ENCODE measurements around the gene RFC2. TPM values are rescaled to one million over a fixed set of nuclear protein-coding genes. Genes with fewer than 3 reads are reported as not detected.
"Not testable (repeated sequence)": the region's sequence is repeated elsewhere in the genome, so short reads cannot be mapped to it uniquely, and the experiment has no call there.

RFC2 gene
- polyA plus RNA-seq, 1 experiment: 22.1 TPM

GRCh38 chr7:74207586-74207985 is 46.6 kb downstream of the RFC2 start:
- H3K4me3 ChIP-seq (ENCODE audit: low read depth, low read length): no peak overlapping the region
- no peak for DNase-seq (ENCODE audit: low read depth)
- no peaks in the 10 kb centered on the region for H3K27me3 ChIP-seq (ENCODE audit: control insufficient read depth, insufficient read depth, low read length)
- CTCF ChIA-PET: interaction anchor here (0.8 to 12.9 kb wide), 7 partner anchors 10 to 342 kb away, joined by 3 to 416 read pairs (median 10); no protein-coding TSS in a partner anchor
- POLR2A ChIA-PET: no interaction called here
- TF ChIP-seq, protein P1, sequence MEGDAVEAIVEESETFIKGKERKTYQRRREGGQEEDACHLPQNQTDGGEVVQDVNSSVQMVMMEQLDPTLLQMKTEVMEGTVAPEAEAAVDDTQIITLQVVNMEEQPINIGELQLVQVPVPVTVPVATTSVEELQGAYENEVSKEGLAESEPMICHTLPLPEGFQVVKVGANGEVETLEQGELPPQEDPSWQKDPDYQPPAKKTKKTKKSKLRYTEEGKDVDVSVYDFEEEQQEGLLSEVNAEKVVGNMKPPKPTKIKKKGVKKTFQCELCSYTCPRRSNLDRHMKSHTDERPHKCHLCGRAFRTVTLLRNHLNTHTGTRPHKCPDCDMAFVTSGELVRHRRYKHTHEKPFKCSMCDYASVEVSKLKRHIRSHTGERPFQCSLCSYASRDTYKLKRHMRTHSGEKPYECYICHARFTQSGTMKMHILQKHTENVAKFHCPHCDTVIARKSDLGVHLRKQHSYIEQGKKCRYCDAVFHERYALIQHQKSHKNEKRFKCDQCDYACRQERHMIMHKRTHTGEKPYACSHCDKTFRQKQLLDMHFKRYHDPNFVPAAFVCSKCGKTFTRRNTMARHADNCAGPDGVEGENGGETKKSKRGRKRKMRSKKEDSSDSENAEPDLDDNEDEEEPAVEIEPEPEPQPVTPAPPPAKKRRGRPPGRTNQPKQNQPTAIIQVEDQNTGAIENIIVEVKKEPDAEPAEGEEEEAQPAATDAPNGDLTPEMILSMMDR (IDR thresholded peaks at IDR 0.05; ENCODE audit: insufficient read depth, low read depth, low read length): no peak
- no peaks in the 10 kb centered on the region for H3K36me3 ChIP-seq (ENCODE audit: control insufficient read depth, insufficient read depth, low read length)

DNA sequence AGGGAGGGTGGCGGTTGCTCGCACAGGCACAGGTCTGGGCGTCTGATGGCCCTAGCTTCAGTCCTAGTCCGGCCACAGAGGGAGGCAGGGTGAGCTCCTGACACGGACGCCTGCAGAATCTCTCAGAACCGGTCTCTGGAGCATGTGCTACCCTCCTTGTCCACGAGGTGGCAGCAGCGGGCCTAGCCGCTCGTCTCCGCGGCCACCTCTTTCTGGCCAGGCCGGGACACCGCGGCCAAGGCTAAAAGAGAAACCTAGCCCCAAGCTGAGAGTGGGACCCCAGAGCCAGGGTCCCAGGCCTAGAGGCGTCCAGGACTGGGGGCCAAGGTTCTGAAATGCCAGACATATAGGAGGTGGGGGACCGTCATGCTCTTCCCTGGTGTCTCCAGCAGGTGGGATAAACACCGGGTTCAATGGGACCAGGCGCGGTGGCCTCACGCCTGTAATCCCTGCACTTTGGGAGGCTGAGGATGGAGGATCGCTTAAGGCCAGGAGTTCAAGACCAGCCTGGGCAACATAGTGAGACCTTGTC is 47.5 kb downstream of the RFC2 start:
- H3K4me3 ChIP-seq (ENCODE audit: low read depth, low read length): no peak overlapping the region

DNA sequence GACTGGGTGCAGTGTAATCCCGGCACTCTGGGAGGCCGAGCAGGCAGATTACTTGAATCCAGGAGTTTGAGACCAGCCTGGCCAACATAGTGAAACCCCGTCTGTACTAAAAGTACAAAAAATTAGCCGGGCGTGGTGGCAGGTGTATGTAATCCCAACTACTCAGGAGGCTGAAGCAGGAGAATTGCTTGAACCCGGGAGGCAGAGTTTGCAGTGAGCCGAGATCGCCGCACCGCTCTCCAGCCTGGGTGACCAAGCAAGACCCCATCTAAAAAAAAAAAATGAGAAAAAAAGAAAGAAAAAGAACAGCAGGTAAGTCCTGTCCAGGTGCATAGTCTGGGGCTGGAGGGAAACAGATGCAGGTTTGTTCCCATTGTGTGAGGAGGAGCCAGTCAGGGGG is 48.1 kb downstream of the RFC2 start:
- not testable (repeated sequence) for DNase-seq (ENCODE audit: low read depth); H3K36me3 ChIP-seq (ENCODE audit: control insufficient read depth, insufficient read depth, low read length); H3K27me3 ChIP-seq (ENCODE audit: control insufficient read depth, insufficient read depth, low read length); H3K4me3 ChIP-seq (ENCODE audit: low read depth, low read length)
- POLR2A ChIA-PET: interaction anchor here (0.6 kb wide), 1 partner anchor 167 kb away, joined by 4 read pairs; no protein-coding TSS in a partner anchor
- CTCF ChIA-PET: interaction anchor here (0.5 to 12.9 kb wide), 40 partner anchors 9 to 363 kb away, joined by 3 to 416 read pairs (median 4); partner anchors contain the start of gene CLIP2

More for the DNA sequence above, 47.5 kb downstream of the RFC2 start:
- no peaks in the 10 kb centered on the region for H3K27me3 ChIP-seq (ENCODE audit: control insufficient read depth, insufficient read depth, low read length)
- TF ChIP-seq, protein P1 (IDR thresholded peaks at IDR 0.05; ENCODE audit: insufficient read depth, low read depth, low read length): peak; percentile 96
- no peak for DNase-seq (ENCODE audit: low read depth)
- H3K36me3 ChIP-seq (ENCODE audit: control insufficient read depth, insufficient read depth, low read length): no peaks in the 10 kb centered on the region
- POLR2A ChIA-PET: no interaction called here
- CTCF ChIA-PET: interaction anchor here (0.5 to 12.9 kb wide), 43 partner anchors 10 to 362 kb away, joined by 3 to 416 read pairs (median 4); partner anchors contain the start of gene CLIP2

DNA sequence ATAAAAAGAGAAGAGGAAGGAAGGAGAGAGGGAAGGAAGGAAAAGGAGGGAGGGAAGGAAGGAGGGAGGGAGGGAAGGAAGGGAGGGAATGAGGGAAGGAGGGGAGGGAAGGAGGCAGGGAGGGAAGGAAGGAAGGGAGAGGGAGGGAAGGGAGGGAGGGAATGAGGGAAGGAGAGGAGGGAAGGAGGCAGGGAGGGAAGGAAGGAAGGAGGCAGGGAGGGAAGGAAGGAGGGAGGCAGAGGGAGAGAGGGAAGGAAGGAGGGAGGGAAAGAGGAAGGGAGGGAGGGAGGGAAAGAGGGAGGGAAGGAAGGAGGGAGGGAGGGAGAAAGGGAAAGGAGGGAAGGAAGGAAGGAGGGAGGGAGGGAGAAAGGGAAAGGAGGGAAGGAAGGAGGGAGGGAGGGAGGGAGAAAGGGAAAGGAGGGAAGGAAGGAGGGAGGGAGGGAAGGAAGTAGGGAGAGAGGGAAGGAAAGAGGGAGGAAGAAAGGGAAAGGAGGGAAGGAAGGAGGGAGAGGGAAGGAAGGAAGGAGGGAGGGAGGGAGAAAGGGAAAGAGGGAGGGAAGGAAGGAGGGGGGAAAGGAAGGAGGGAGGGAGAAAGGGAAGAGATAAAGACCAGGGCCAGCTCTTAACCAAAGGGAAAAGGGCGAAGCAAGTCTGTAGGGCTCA is 50.1 kb downstream of the RFC2 start:
- DNase-seq (ENCODE audit: low read depth): no peak
- CTCF ChIA-PET: interaction anchor here (1.0 to 12.9 kb wide), 9 partner anchors 12 to 339 kb away, joined by 3 to 416 read pairs (median 4); partner anchors contain the start of genes CLIP2, ELN and LIMK1
- Histone ChIP-seq H3K4me3 (ENCODE audit: low read depth, low read length) (no peak overlapping the region), H3K27me3 (ENCODE audit: control insufficient read depth, insufficient read depth, low read length) (no peaks in the 10 kb centered on the region), H3K36me3 (ENCODE audit: control insufficient read depth, insufficient read depth, low read length) (no peaks in the 10 kb centered on the region)
- TF ChIP-seq, protein P1 (IDR thresholded peaks at IDR 0.05; ENCODE audit: insufficient read depth, low read depth, low read length): no peak
- POLR2A ChIA-PET: no interaction called here

GRCh38 chr7:74202841-74203556 is 51.2 kb downstream of the RFC2 start:
- ChIA-PET CTCF (interaction anchor here (0.5 to 12.9 kb wide), 10 partner anchors 10 to 345 kb away, joined by 3 to 416 read pairs (median 3); partner anchors contain the start of gene LIMK1), POLR2A (no interaction called here)
- no peak for DNase-seq (ENCODE audit: low read depth)
- H3K4me3 ChIP-seq (ENCODE audit: low read depth, low read length): no peak overlapping the region
- H3K27me3 ChIP-seq (ENCODE audit: control insufficient read depth, insufficient read depth, low read length): no peaks in the 10 kb centered on the region
- H3K36me3 ChIP-seq (ENCODE audit: control insufficient read depth, insufficient read depth, low read length): no peaks in the 10 kb centered on the region
- TF ChIP-seq, protein P1 (IDR thresholded peaks at IDR 0.05; ENCODE audit: insufficient read depth, low read depth, low read length): peak; percentile 67
